ENCODE data around the gene KIAA0232.

KIAA0232 gene

GRCh38 chr4:6782147-6782845 is at the start of gene KIAA0232:
KIAA0232 (plus strand) TSS chr4:6782727; CDS start chr4:6824454, 41,727 bp downstream.
- peak; percentile 87 to 92 for DNase-seq

GRCh38 chr4:6733358-6734164 is 49.0 kb upstream of the KIAA0232 start:
- no peak for DNase-seq

GRCh38 chr4:6734165-6734786 is 48.3 kb upstream of the KIAA0232 start:
- DNase-seq: no peak

GRCh38 chr4:6739920-6740319 is 42.6 kb upstream of the KIAA0232 start:
- DNase-seq: no peak

- no peak for DNase-seq
Observed at GRCh38 chr4:6740347-6740746, 42.2 kb upstream of the KIAA0232 start.

GRCh38 chr4:6742507-6742906 is 40.0 kb upstream of the KIAA0232 start:
- no peak for DNase-seq

GRCh38 chr4:6742989-6743388 is 39.5 kb upstream of the KIAA0232 start:
- DNase-seq: no peak

GRCh38 chr4:6746721-6747293 is 35.7 kb upstream of the KIAA0232 start:
- DNase-seq: no peak

- no peak for DNase-seq
Observed at GRCh38 chr4:6747294-6748051, 35.1 kb upstream of the KIAA0232 start.

- no peak for DNase-seq
Observed at GRCh38 chr4:6748286-6748685, 34.2 kb upstream of the KIAA0232 start.

- no peak for DNase-seq
Observed at GRCh38 chr4:6749340-6750171, 33.0 kb upstream of the KIAA0232 start.

- DNase-seq: no peak
Observed at GRCh38 chr4:6750286-6751221, 32.0 kb upstream of the KIAA0232 start.

GRCh38 chr4:6751611-6752485 is 30.7 kb upstream of the KIAA0232 start:
- DNase-seq: no peak

- DNase-seq: no peak
Observed at GRCh38 chr4:6752486-6752829, 30.1 kb upstream of the KIAA0232 start.

GRCh38 chr4:6753103-6753560 is 29.4 kb upstream of the KIAA0232 start:
- no peak for DNase-seq

GRCh38 chr4:6753891-6754290 is 28.6 kb upstream of the KIAA0232 start:
- DNase-seq: no peak

GRCh38 chr4:6754481-6755087 is 27.9 kb upstream of the KIAA0232 start:
- DNase-seq: no peak

GRCh38 chr4:6755088-6755753 is 27.3 kb upstream of the KIAA0232 start:
- DNase-seq: no peak
